Kidney (tissue), 14 donors: ENCODE measurements around the gene TNKS1BP1. TPM values are rescaled to one million over a fixed set of nuclear protein-coding genes. Genes with fewer than 3 reads are reported as not detected.

Experiments used
- DNase-seq, 5 donors: peaks; one replicate each; pipeline ENCODE4 v3.0.0-alpha.2; 2013 to 2020
- FAIRE-seq: peaks from 2 replicates; lab custom pipeline; 2012; peaks lifted over from hg19 to GRCh38; lab: Jason Lieb, UNC
- H3K27ac ChIP-seq, 2 donors: one replicate each; pipeline ENCODE4 v1.7.0; 2013; ENCODE audit warnings: low read depth in 2 of 2, low read length in 2 of 2, inconsistent platforms in 1 of 2
- H3K27me3 ChIP-seq: one replicate; pipeline ENCODE4 v1.7.1; 2013; ENCODE audit warnings: low read length, inconsistent platforms; ENCODE audit not compliant: control insufficient read depth, insufficient read depth
- H3K36me3 ChIP-seq, 3 donors: one replicate each; pipeline versions ENCODE4 v1.7.0 to v1.7.1; 2013; ENCODE audit warnings: low read length in 3 of 3, control low read depth in 1 of 3, inconsistent platforms in 1 of 3; ENCODE audit not compliant: insufficient read depth in 3 of 3, control insufficient read depth in 2 of 3
- H3K4me1 ChIP-seq, 3 donors: one replicate each; pipeline versions ENCODE4 v1.7.0 to v1.7.1; 2013; ENCODE audit warnings: low read length in 3 of 3, inconsistent platforms in 1 of 3, low read depth in 1 of 3; ENCODE audit not compliant: control insufficient read depth in 2 of 3, insufficient read depth in 2 of 3
- H3K4me3 ChIP-seq, 3 donors: one replicate each; pipeline versions ENCODE4 v1.7.0 to v1.8.1; 2013; ENCODE audit warnings: low read length in 3 of 3, control low read depth in 1 of 3, inconsistent platforms in 1 of 3
- H3K9ac ChIP-seq, 3 donors: one replicate each; pipeline versions ENCODE4 v1.7.0 to v1.7.1; 2013; ENCODE audit warnings: low read length in 3 of 3, control low read depth in 1 of 3, inconsistent platforms in 1 of 3
- H3K9me3 ChIP-seq, 3 donors: one replicate each; pipeline versions ENCODE4 v1.7.0 to v1.7.1; 2013; ENCODE audit warnings: low read length in 3 of 3, control low read depth in 1 of 3, inconsistent platforms in 1 of 3; ENCODE audit not compliant: control insufficient read depth in 2 of 3, insufficient read depth in 1 of 3
- CTCF ChIP-seq: IDR thresholded peaks from 3 replicates; pipeline ENCODE4 v1.5.1; 2012; ENCODE audit warnings: mild to moderate bottlenecking, moderate library complexity, borderline replicate concordance; ENCODE audit not compliant: insufficient read depth; ENCODE audit errors: extremely low read depth
- intact Hi-C: fragments of 100-400 bp; cut with DNase I; formaldehyde crosslinking; loops from one replicate; pipeline ENCODE4 v1.11.1; 2022
- polyA plus RNA-seq: library from polyadenylated mRNA; stranded (reverse); fragments of 350-450 nt; fragmentation: Illumina TruSeq; extraction: RNeasy Lipid Tissue Mini Kit (QIAGEN cat#74804); gene quantifications from one replicate; pipeline ENCODE4 v1.2.3, GENCODE V29; 2014; ENCODE audit warnings: low read depth, low replicate concordance; ENCODE audit not compliant: insufficient read depth
- total RNA-seq: library from RNA; stranded (reverse); fragmentation: NEBNext Ultra II Directional; extraction: Animal tissue kit (Norgen Biotek cat#: 25700); gene quantifications from one replicate; pipeline ENCODE4 v1.2.1, GENCODE V29; 2021
- donor health status: control.
- donor health status: control.
- donor health status: control.
- donor health status: control.
- donor health status: control.
- donor health status: DM: yes; HTN: yes; CAD: no.
- donor health status: Normal renal cell carcinoma (clear cell type).

Gene TNKS1BP1
- total and polyA plus RNA-seq, 2 donors from 2014 or later = 53.3 to 206 TPM

GRCh38 chr11:57320067-57320718, 4.6 kb downstream of the TNKS1BP1 start:
- Histone ChIP-seq H3K9ac (no peak overlapping the region), H3K4me3 (no peak overlapping the region), H3K27me3 (no peaks in the 10 kb centered on the region), H3K36me3 (peaks cover 10 to 17% (median 11%) of the 10 kb centered on the region in 3 donors), H3K4me1 (peaks cover 11 to 29% (median 21%) of the 10 kb centered on the region in 3 donors), H3K27ac (no peak overlapping the region), H3K9me3 (no peaks in the 10 kb centered on the region)
- peak in 1 of 5 donors; percentile 76 for DNase-seq
- FAIRE-seq = no peak
- TF ChIP-seq CTCF = no peak
- intact Hi-C loops = no loop called here

- Histone ChIP-seq H3K4me3 (no peak overlapping the region), H3K27ac (no peak overlapping the region), H3K4me1 (peaks cover 10 to 26% (median 15%) of the 10 kb centered on the region in 3 donors), H3K36me3 (peaks cover 11 to 21% (median 17%) of the 10 kb centered on the region in 3 donors), H3K9ac (no peak overlapping the region), H3K9me3 (no peaks in the 10 kb centered on the region), H3K27me3 (no peaks in the 10 kb centered on the region)
- peak in 2 of 5 donors; percentile 63 to 74 for DNase-seq
- no peak for TF ChIP-seq CTCF
- no peak for FAIRE-seq
- intact Hi-C loops = no loop called here
Measured at GRCh38 chr11:57318178-57318577, 6.6 kb downstream of the TNKS1BP1 start.

- FAIRE-seq = no peak
Measured at GRCh38 chr11:57316017-57316416, 8.7 kb downstream of the TNKS1BP1 start.

More at GRCh38 chr11:57316017-57316416, 8.7 kb downstream of the TNKS1BP1 start:
- TF ChIP-seq CTCF = no peak
- peak in 4 of 5 donors; percentile 57 to 72 (median 66) for DNase-seq
- no peak overlapping the region for H3K4me3 ChIP-seq
- H3K27me3 ChIP-seq = no peaks in the 10 kb centered on the region
- peak overlapping the region in 1 of 2 donors; percentile 2 for H3K27ac ChIP-seq
- H3K9me3 ChIP-seq = no peaks in the 10 kb centered on the region
- peak overlapping the region in 1 of 3 donors; percentile 17 for H3K9ac ChIP-seq
- H3K4me1 ChIP-seq = peaks cover under 1 to 26% (median 8%) of the 10 kb centered on the region in 3 donors
- intact Hi-C loops = no loop called here
- peaks cover 11 to 25% (median 21%) of the 10 kb centered on the region in 3 donors for H3K36me3 ChIP-seq
